Esophagus squamous epithelium (tissue), 4 donors: ENCODE data around the gene CCDC183.

Experiments used
- POLR2A ChIP-seq, 4 donors: fragments of 450-650 bp; IDR thresholded peaks; one replicate each; pipeline ENCODE4 v1.6.1; 2017; ENCODE audit warnings: antibody characterized with exemption in 4 of 4, mild to moderate bottlenecking in 4 of 4, moderate library complexity in 3 of 4
- TF ChIP-seq, protein P1 (sequence below), 6 experiments: fragments of 450-650 bp in 4 of 6; fragments of 200-600 bp in 2 of 6; sonication (generic) in 2 of 6; IDR thresholded peaks; one replicate each; pipeline ENCODE4 v1.5.1; 2016 to 2019; ENCODE audit warnings: antibody characterized with exemption in 6 of 6, mild to moderate bottlenecking in 4 of 6, moderate library complexity in 4 of 6

DNA sequence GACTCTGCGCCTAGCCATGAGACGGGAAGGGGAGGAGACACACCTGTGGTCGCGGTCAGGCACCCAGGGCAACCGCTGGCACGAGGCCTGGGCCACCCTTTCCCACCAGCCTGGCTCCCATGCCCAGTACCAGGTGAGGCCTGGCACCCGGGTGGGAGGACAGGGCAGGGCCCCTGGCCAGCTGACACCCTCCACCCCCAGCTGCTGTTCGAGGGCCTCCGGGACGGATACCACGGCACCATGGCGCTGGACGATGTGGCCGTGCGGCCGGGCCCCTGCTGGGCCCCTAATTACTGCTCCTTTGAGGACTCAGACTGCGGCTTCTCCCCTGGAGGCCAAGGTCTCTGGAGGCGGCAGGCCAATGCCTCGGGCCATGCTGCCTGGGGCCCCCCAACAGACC, 61.0 kb downstream of the CCDC183 start:
- TF ChIP-seq, protein P1, sequence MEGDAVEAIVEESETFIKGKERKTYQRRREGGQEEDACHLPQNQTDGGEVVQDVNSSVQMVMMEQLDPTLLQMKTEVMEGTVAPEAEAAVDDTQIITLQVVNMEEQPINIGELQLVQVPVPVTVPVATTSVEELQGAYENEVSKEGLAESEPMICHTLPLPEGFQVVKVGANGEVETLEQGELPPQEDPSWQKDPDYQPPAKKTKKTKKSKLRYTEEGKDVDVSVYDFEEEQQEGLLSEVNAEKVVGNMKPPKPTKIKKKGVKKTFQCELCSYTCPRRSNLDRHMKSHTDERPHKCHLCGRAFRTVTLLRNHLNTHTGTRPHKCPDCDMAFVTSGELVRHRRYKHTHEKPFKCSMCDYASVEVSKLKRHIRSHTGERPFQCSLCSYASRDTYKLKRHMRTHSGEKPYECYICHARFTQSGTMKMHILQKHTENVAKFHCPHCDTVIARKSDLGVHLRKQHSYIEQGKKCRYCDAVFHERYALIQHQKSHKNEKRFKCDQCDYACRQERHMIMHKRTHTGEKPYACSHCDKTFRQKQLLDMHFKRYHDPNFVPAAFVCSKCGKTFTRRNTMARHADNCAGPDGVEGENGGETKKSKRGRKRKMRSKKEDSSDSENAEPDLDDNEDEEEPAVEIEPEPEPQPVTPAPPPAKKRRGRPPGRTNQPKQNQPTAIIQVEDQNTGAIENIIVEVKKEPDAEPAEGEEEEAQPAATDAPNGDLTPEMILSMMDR (IDR thresholded peaks at IDR 0.05): no peak
- no peak for TF ChIP-seq POLR2A (IDR thresholded peaks at IDR 0.05)
